ENCODE measurements around the gene FYB2. TPM values are rescaled to one million over a fixed set of nuclear protein-coding genes. Genes with fewer than 3 reads are reported as not detected.

FYB2 gene
- total RNA-seq, 2 donors from 2014 or later, result not detected

Other genes starting within 250 kb of the FYB2 start
- under 1 TPM in 1 of 2 donors, not detected in 1; 0.52 TPM for gene PLPP3, start 239.8 kb downstream of the FYB2 start, total RNA-seq
- not detected for gene PRKAA2, start 174.1 kb downstream of the FYB2 start, total RNA-seq
- not detected for gene C8A, start 35.4 kb upstream of the FYB2 start, total RNA-seq
- gene C8B, start 146.6 kb upstream of the FYB2 start, total RNA-seq, result not detected

Data from T-helper 17 cell (primary cell).